ENCODE results near the gene CD101.
"Not testable (repeated sequence)": the region's sequence is repeated elsewhere in the genome, so short reads cannot be mapped to it uniquely, and the experiment has no call there.

CD101 gene

GRCh38 chr1:116968724-116969123, 32.8 kb upstream of the CD101 start:
- H3K4me3 ChIP-seq (ENCODE audit: low read depth in 1 of 2, low read length in 1 of 2): no peak overlapping the region
- no peaks in the 10 kb centered on the region for H3K36me3 ChIP-seq
- TF ChIP-seq CTCF (IDR thresholded peaks at IDR 0.05): no peak
- H3K4me1 ChIP-seq (ENCODE audit: control insufficient read depth in 1 of 2, insufficient read depth in 1 of 2, low read depth in 1 of 2, low read length in 1 of 2): no peaks in the 10 kb centered on the region
- H3K9me3 ChIP-seq: no peaks in the 10 kb centered on the region
- H3K27me3 ChIP-seq: peaks cover 17% of the 10 kb centered on the region
- no peak overlapping the region for H3K27ac ChIP-seq

GRCh38 chr1:116971258-116971860, 30.2 kb upstream of the CD101 start:
- TF ChIP-seq CTCF (IDR thresholded peaks at IDR 0.05): no peak
- Histone ChIP-seq H3K4me3 (ENCODE audit: low read depth in 1 of 2, low read length in 1 of 2) (no peak overlapping the region), H3K36me3 (no peaks in the 10 kb centered on the region), H3K27ac (no peak overlapping the region), H3K27me3 (peaks cover 17% of the 10 kb centered on the region), H3K4me1 (ENCODE audit: control insufficient read depth in 1 of 2, insufficient read depth in 1 of 2, low read depth in 1 of 2, low read length in 1 of 2) (no peaks in the 10 kb centered on the region), H3K9me3 (no peaks in the 10 kb centered on the region)

GRCh38 chr1:116971965-116972673, 29.4 kb upstream of the CD101 start:
- Histone ChIP-seq H3K4me1 (ENCODE audit: control insufficient read depth in 1 of 2, insufficient read depth in 1 of 2, low read depth in 1 of 2, low read length in 1 of 2) (no peaks in the 10 kb centered on the region), H3K27me3 (peaks cover 13% of the 10 kb centered on the region), H3K27ac (no peak overlapping the region), H3K9me3 (no peaks in the 10 kb centered on the region), H3K4me3 (ENCODE audit: low read depth in 1 of 2, low read length in 1 of 2) (no peak overlapping the region), H3K36me3 (no peaks in the 10 kb centered on the region)
- TF ChIP-seq CTCF (IDR thresholded peaks at IDR 0.05): no peak

DNA sequence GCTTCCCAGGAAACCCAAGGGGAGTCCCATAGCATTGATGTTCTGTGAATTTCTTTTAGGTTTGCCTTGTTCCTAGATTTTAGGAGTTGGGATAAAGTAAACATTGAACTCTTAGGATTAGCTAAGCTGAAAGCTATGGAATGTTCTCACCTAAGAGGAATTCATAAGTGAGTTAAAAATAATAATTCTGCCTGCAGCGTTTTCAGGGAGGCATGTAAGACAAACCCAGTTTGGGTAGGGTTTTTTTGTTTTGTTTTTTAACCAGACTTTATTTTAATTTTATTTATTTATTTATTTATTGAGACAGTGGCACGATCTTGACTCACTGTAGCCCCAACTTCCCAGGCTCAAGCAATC, 28.9 kb upstream of the CD101 start:
- peaks cover 8% of the 10 kb centered on the region for H3K27me3 ChIP-seq
- no peak overlapping the region for H3K4me3 ChIP-seq (ENCODE audit: low read depth in 1 of 2, low read length in 1 of 2)
- H3K4me1 ChIP-seq (ENCODE audit: control insufficient read depth in 1 of 2, insufficient read depth in 1 of 2, low read depth in 1 of 2, low read length in 1 of 2): no peaks in the 10 kb centered on the region
- no peaks in the 10 kb centered on the region for H3K36me3 ChIP-seq
- H3K27ac ChIP-seq: no peak overlapping the region
- no peak for TF ChIP-seq CTCF (IDR thresholded peaks at IDR 0.05)
- no peaks in the 10 kb centered on the region for H3K9me3 ChIP-seq

DNA sequence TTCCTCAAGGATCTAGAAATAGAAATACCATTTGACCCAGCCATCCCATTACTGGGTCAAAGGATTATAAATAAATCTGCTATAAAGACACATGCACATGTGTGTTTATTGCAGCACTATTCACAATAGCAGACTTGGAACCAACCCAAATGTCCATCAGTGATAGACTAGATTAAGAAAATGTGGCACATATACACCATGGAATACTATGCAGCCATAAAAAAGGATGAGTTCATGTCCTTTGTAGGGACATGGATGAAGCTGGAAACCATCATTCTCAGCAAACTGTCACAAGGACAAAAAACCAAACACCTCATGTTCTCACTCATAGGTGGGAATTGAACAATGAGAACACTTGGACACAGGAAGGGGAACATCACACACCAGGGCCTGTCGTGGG, 21.3 kb upstream of the CD101 start:
- not testable (repeated sequence) for H3K4me1 ChIP-seq (ENCODE audit: control insufficient read depth in 1 of 2, insufficient read depth in 1 of 2, low read depth in 1 of 2, low read length in 1 of 2); H3K9me3 ChIP-seq; H3K27me3 ChIP-seq; H3K36me3 ChIP-seq; H3K4me3 ChIP-seq (ENCODE audit: low read depth in 1 of 2, low read length in 1 of 2); H3K27ac ChIP-seq

DNA sequence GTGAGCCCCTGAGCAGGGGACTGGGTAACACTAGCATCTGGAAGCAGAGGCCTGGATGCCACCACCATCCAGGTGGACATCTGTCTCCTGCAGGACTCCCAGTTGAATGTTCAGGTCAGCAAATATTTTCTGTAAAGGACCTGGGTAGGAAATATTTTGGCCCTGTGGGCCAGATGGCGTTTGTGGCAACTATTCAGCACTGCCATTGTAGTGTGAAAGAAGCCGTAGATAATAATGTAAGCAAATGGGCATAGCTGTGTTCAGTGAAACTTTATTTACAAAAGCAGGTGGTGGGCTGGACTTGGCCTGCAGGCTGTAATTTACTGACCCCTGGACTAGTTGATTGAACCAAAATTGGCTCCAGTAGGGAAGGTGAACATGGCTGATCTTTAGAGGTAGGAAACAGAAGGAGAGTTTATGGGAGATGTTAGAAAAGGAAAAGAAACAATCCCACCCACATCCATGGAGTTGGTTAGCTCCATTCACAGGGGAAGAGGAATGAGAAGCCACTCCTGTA, 20.0 kb upstream of the CD101 start:
- Histone ChIP-seq H3K9me3 (no peaks in the 10 kb centered on the region), H3K4me3 (ENCODE audit: low read depth in 1 of 2, low read length in 1 of 2) (no peak overlapping the region), H3K27ac (no peak overlapping the region), H3K27me3 (peaks cover 12% of the 10 kb centered on the region), H3K4me1 (ENCODE audit: control insufficient read depth in 1 of 2, insufficient read depth in 1 of 2, low read depth in 1 of 2, low read length in 1 of 2) (peaks cover under 1 to 3% of the 10 kb centered on the region in 2 experiments), H3K36me3 (no peaks in the 10 kb centered on the region)
- TF ChIP-seq CTCF (IDR thresholded peaks at IDR 0.05): no peak

All from neutrophil (primary cell).